Urinary bladder (tissue), 4 donors: ENCODE results near the gene USHBP1. TPM values are rescaled to one million over a fixed set of nuclear protein-coding genes. Genes with fewer than 3 reads are reported as not detected.

ENCODE experiments used
- DNase-seq: peaks from one replicate; pipeline ENCODE4 v3.0.0-alpha.2; 2015; ENCODE audit errors: extremely low spot score
- H3K27ac ChIP-seq: one replicate; pipeline ENCODE4 v1.5.1; 2013; ENCODE audit warnings: low read depth, mild to moderate bottlenecking, moderate library complexity
- H3K36me3 ChIP-seq: one replicate; pipeline ENCODE4 v1.6.1; 2013; ENCODE audit warnings: mild to moderate bottlenecking, moderate library complexity; ENCODE audit not compliant: insufficient read depth
- H3K4me1 ChIP-seq: one replicate; pipeline ENCODE4 v1.6.1; 2013; ENCODE audit warnings: mild to moderate bottlenecking, moderate library complexity; ENCODE audit not compliant: insufficient read depth
- H3K4me3 ChIP-seq: one replicate; pipeline ENCODE4 v1.5.1; 2013; ENCODE audit warnings: low read depth, low read length
- WGBS: extraction: QIAGEN DNeasy Blood & Tissue Kit; methylation state at CpG from one replicate; pipeline ENCODE4 v1.1.7; 2013; 5-methylcytosine and 5-hydroxymethylcytosine counted together
- polyA plus RNA-seq: library from polyadenylated mRNA; stranded (reverse); fragments of 200-250 nt; gene quantifications from one replicate; pipeline ENCODE4 v1.2.3, GENCODE V29; 2013
- total RNA-seq: library from RNA; depleted of rRNA; stranded (reverse); fragments of >200 nt; gene quantifications from one replicate; pipeline ENCODE4 v1.2.3, GENCODE V29; 2014
- donor health status: healthy with polysubstance abuse.
- donor health status: healthy.

USHBP1 gene
- total and polyA plus RNA-seq, 2 donors = 6.0 to 6.6 TPM

- WGBS = 92% methylated on average over 7 of the region's 7 CpGs
- Histone ChIP-seq H3K36me3 (no peaks in the 10 kb centered on the region), H3K27ac (no peak overlapping the region), H3K4me3 (no peak overlapping the region), H3K4me1 (peaks cover 2% of the 10 kb centered on the region)
- DNase-seq = no peak
These were observed 1.5 kb upstream of the USHBP1 start for GRCh38 chr19:17266026-17266425.

DNA sequence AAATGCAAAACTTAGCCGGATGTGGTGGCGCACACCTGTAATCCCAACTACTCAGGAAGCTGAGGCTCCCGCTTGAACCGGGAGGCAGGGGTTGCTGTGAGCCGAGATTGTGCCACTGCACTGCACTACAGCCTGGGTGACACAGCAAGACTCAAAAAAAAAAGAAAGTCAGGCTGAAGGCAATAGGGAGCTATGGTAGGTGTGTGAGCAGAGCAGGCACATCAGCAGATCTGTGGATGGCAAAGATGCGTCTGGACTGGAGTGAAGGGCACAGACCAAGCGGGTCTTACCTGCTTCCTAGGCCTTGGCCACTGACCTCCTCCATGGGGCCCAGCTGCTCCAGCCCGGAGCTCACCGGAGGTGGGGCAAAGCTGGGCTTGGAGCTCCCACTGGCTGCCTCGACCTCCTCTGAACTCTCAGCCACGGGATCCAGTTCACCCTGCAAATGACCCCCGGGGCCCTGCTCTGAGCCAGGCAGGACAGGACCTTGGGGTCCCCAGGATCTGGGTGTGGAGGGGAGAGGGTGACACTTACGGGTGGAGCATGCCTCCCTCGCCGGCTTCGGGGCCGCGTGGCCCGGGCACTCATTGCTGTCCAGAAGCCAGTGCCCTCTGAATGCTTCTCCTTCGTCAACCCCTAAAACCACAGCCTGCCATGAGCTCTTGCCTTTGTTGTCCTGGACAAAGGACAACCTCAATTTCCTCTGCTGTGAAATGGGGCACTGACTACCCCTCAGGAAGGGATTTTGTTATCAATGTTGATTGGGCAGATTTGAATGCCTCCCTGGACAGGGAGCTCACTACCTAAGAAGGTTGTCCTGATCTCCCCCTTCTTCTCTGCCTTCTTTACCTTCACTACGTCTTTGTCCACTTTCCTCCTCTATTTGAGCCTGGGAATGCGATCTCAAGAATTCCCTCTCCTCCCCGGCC lies 569 bp downstream of the USHBP1 start:
- Histone ChIP-seq H3K4me1 (peaks cover 2% of the 10 kb centered on the region), H3K36me3 (no peaks in the 10 kb centered on the region), H3K27ac (no peak overlapping the region), H3K4me3 (peak overlapping the region; percentile 2)
- DNase-seq = no peak
- WGBS = 85% methylated on average over 23 of the region's 23 CpGs

- H3K4me1 ChIP-seq = no peaks in the 10 kb centered on the region
- H3K27ac ChIP-seq = no peak overlapping the region
- 63% methylated on average over 16 of the region's 16 CpGs for WGBS
- no peaks in the 10 kb centered on the region for H3K36me3 ChIP-seq
- no peak overlapping the region for H3K4me3 ChIP-seq
- no peak for DNase-seq
These were observed 2.0 kb downstream of the USHBP1 start for GRCh38 chr19:17262557-17262956.

DNA sequence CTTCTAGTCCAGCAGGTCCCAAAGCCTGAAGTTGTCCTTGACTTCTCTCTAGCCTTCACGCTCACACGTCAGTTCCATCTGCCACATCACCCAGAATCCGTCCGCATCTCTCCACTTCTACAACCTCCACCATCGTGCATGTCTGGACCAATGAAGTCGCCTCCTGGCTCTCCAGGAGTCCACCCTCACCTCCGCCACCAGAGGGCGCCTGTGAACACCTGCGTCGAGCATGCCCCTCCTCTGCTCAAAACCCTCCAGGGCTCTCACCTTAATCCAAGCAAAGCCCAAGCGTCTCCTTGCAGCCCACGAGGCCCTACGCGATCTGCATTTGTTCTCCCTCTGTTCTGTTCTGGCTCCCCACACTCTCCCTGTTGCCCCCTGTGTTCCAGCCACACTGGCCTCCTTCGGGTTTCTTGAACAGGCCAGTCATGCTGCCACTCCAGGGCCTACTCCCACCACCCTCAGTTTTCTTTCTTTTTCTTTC lies 3.7 kb downstream of the USHBP1 start:
- H3K27ac ChIP-seq = no peak overlapping the region
- H3K36me3 ChIP-seq = no peaks in the 10 kb centered on the region
- no peak overlapping the region for H3K4me3 ChIP-seq
- 23% methylated on average over 15 of the region's 15 CpGs for WGBS
- no peaks in the 10 kb centered on the region for H3K4me1 ChIP-seq
- no peak for DNase-seq

DNA sequence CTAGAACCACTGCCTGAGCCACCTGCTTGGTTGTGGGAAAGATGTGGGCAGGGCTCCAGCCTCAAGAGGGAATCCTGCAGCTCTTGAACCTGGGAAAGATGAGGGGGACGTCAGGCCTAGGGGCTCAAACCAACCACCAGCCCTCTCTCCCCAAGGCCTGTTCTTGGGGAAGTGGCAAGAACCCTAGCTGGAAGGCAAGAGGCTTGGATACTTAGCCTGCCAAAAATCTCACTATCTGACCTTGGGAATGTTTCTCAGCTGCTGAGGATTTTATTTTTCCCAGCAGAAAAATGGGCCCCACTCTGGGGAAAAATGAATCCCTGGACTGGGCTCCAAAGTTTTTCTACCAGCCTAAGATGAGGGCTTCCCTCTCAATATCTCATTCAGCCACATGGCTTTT lies 4.6 kb downstream of the USHBP1 start:
- no peak overlapping the region for H3K4me3 ChIP-seq
- no peaks in the 10 kb centered on the region for H3K36me3 ChIP-seq
- H3K4me1 ChIP-seq = no peaks in the 10 kb centered on the region
- no peak overlapping the region for H3K27ac ChIP-seq
- WGBS = 43% methylated on average over 1 of the region's 1 CpG
- DNase-seq = no peak

DNA sequence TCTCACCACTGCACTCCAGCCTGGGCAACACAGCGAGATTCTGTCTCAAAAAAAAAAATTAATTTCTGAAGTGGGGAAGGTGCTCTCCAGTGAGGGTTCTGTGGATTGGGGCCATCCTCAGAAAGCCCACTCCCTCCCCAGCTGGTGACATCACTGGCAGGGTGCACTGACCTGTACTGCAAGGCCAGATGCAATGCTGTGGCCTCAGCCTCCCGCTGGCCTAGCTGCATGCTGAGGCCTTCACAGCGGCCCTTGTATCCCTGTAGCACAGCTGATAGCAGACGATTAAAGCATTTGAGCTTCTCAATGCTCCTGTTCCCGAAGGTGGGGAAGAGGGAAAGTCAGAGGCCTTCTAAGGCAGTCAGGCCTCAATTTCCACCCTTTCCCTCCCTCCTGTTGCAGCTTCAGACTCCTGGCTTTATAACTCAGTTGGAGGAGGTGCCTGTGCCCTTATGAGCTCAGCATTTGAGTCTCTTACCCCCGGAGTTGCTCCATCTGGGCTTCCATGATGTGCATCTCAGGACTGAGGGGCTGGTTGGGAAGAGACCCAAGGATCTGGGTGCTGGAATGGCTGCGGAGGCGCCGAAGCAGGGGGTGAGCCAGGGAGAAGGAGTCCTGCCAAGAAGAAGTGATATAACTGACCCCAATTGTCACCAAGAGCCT lies 5.3 kb downstream of the USHBP1 start:
- WGBS = 90% methylated on average over 9 of the region's 9 CpGs
- no peak overlapping the region for H3K27ac ChIP-seq
- H3K4me1 ChIP-seq = no peaks in the 10 kb centered on the region
- no peaks in the 10 kb centered on the region for H3K36me3 ChIP-seq
- no peak for DNase-seq
- H3K4me3 ChIP-seq = no peak overlapping the region

DNA sequence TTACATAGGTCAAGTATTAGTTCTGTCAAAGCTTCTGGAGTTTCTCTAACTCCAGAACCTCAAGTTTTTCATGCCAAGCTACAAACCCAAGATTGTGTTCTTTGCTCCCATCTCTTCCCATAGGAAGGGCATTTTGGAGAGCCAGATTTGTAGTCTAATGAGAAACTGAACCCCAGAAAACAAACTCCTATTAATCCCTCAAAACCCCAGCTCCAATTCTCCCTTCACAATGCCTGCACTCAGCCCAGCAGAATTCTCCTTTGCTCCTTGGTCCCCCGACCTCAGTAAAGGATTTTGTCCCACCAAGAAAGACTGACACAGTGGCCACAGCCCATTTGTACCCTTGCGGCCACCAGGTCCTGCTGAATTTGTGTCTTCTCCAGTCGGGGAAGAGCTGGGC lies 8.4 kb downstream of the USHBP1 start:
- 81% methylated on average over 3 of the region's 3 CpGs for WGBS
- Histone ChIP-seq H3K4me3 (no peak overlapping the region), H3K27ac (no peak overlapping the region), H3K36me3 (no peaks in the 10 kb centered on the region), H3K4me1 (no peaks in the 10 kb centered on the region)
- no peak for DNase-seq

- Histone ChIP-seq H3K36me3 (no peaks in the 10 kb centered on the region), H3K27ac (no peak overlapping the region), H3K4me3 (no peak overlapping the region), H3K4me1 (no peaks in the 10 kb centered on the region)
- DNase-seq = no peak
- 72% methylated on average over 18 of the region's 18 CpGs for WGBS
These were observed 9.4 kb downstream of the USHBP1 start for GRCh38 chr19:17255150-17255621.

- Histone ChIP-seq H3K36me3 (no peaks in the 10 kb centered on the region), H3K4me1 (no peaks in the 10 kb centered on the region), H3K4me3 (no peak overlapping the region), H3K27ac (no peak overlapping the region)
- WGBS = 86% methylated on average over 10 of the region's 10 CpGs
- no peak for DNase-seq
These were observed 9.9 kb downstream of the USHBP1 start for GRCh38 chr19:17254636-17255035.

DNA sequence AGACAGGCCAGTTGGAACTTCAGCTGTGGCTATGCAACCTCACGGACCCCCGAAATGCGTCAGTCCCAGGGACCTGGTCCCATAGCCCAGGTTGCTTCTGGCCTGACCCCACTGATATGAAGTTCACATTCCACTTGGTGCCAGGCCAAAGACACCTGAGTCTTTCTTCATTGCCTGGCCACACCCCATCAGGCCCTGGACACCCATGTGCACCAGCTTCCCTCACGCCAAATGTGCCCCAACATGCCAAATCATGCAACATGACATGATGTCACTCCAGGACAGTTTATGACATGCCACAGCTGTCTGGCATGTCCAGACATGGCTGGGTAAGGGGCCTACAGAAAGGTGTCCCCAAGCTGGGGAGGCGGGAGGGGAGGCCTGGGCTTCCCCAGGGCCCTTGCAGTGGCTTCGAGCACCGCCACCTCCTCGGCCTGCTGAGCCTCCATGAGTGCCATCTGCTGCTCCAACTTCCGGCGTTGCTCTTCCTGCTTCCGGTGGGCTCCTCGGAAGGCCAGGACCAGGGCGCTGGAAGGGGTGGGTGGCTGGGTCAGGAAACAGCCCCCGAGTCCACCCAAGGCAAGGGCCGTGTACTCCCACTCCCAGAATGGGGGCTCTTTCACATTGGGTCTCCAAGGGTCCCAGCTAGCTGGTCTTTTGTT lies 14.5 kb downstream of the USHBP1 start:
- Histone ChIP-seq H3K4me3 (no peak overlapping the region), H3K4me1 (no peaks in the 10 kb centered on the region), H3K27ac (no peak overlapping the region), H3K36me3 (no peaks in the 10 kb centered on the region)
- WGBS = 86% methylated on average over 15 of the region's 15 CpGs
- DNase-seq = no peak

GRCh38 chr19:17248011-17248776 lies 16.4 kb downstream of the USHBP1 start:
- Histone ChIP-seq H3K27ac (no peak overlapping the region), H3K4me1 (no peaks in the 10 kb centered on the region)
- 72% methylated on average over 21 of the region's 21 CpGs for WGBS

DNA sequence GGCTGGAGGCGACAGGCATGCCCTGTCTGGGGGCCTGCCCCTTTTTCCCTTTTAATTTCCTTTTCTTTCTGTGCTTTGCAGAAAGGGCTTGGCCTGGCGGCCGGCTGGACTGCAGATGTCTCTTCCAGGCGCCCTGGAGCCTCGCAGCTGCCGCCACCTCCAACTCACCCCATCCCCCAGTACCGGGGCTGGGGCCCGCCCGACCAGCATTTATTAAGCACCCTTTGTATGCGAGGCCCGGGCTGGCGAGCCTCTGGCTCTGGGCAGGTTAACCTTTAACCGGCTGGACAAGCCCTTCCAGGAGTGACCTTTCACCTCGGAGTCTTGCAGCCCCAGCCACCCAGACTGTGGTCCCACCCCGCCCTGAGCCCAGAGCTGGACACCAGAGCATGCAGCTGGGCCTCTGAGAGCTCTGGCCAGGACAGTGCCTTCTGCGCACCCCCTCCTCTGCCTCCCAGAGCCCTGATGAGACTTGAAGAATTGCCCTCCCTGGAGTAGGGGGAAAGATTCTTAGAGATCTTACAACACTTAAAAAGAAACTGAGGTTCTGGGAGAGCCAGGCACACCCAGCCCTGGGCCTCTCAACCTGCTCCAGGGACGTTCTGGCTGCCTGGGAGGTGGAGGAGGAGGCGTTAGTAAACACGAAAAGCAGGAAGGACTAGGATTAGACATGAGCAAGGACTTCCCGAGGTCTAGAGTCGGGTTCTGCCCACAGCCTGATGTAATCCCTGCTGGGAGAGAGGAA lies 17.7 kb downstream of the USHBP1 start:
- 17% methylated on average over 21 of the region's 21 CpGs for WGBS
- no peak for DNase-seq
- no peaks in the 10 kb centered on the region for H3K4me1 ChIP-seq
- no peaks in the 10 kb centered on the region for H3K36me3 ChIP-seq
- peak overlapping the region; percentile 80 for H3K27ac ChIP-seq
- H3K4me3 ChIP-seq = peak overlapping the region; percentile 90

More at GRCh38 chr19:17248011-17248776, 16.4 kb downstream of the USHBP1 start:
- no peak for DNase-seq
- Histone ChIP-seq H3K4me3 (no peak overlapping the region), H3K36me3 (no peaks in the 10 kb centered on the region)
